NB4 (cell line): Measurements from ENCODE around the gene ZNF827.

Source experiments
- DNase-seq: peaks from one replicate; pipeline ENCODE4 v3.0.0; 2010; ENCODE audit warnings: low read depth
- H3K4me3 ChIP-seq: one replicate; pipeline ENCODE4 v1.5.1; 2011; ENCODE audit warnings: mild to moderate bottlenecking, low read depth, low read length, moderate library complexity
- MYC ChIP-seq: IDR thresholded peaks from 2 replicates; pipeline ENCODE4 v1.6.1; 2011; ENCODE audit warnings: low read depth, low read length
- POLR2A ChIP-seq: IDR thresholded peaks from 2 replicates; pipeline ENCODE4 v1.6.1; 2011; ENCODE audit warnings: mild to moderate bottlenecking; ENCODE audit not compliant: insufficient read length; ENCODE audit errors: extremely low read depth
- TF ChIP-seq, protein P1 (sequence below): IDR thresholded peaks from one replicate; pipeline ENCODE4 v1.5.1; 2012; ENCODE audit warnings: low read depth, low read length
- TF ChIP-seq, protein P2 (sequence below): IDR thresholded peaks from 2 replicates; pipeline ENCODE4 v1.6.1; 2011; ENCODE audit warnings: low read depth, low read length

ZNF827 gene

GRCh38 chr4:145722561-145722960, 216.1 kb downstream of the ZNF827 start:
- no peak overlapping the region for H3K4me3 ChIP-seq
- peak; percentile 4 for DNase-seq
- TF ChIP-seq POLR2A: no peak
- TF ChIP-seq MYC: no peak
- TF ChIP-seq, protein P1, sequence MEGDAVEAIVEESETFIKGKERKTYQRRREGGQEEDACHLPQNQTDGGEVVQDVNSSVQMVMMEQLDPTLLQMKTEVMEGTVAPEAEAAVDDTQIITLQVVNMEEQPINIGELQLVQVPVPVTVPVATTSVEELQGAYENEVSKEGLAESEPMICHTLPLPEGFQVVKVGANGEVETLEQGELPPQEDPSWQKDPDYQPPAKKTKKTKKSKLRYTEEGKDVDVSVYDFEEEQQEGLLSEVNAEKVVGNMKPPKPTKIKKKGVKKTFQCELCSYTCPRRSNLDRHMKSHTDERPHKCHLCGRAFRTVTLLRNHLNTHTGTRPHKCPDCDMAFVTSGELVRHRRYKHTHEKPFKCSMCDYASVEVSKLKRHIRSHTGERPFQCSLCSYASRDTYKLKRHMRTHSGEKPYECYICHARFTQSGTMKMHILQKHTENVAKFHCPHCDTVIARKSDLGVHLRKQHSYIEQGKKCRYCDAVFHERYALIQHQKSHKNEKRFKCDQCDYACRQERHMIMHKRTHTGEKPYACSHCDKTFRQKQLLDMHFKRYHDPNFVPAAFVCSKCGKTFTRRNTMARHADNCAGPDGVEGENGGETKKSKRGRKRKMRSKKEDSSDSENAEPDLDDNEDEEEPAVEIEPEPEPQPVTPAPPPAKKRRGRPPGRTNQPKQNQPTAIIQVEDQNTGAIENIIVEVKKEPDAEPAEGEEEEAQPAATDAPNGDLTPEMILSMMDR: no peak
- TF ChIP-seq, protein P2, sequence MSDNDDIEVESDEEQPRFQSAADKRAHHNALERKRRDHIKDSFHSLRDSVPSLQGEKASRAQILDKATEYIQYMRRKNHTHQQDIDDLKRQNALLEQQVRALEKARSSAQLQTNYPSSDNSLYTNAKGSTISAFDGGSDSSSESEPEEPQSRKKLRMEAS: no peak

- no peak for TF ChIP-seq MYC
- TF ChIP-seq POLR2A: no peak
- TF ChIP-seq, protein P1: no peak
- TF ChIP-seq, protein P2: no peak
- DNase-seq: no peak
- H3K4me3 ChIP-seq: no peak overlapping the region
Observed at GRCh38 chr4:145720656-145721055, 218.0 kb downstream of the ZNF827 start.

DNA sequence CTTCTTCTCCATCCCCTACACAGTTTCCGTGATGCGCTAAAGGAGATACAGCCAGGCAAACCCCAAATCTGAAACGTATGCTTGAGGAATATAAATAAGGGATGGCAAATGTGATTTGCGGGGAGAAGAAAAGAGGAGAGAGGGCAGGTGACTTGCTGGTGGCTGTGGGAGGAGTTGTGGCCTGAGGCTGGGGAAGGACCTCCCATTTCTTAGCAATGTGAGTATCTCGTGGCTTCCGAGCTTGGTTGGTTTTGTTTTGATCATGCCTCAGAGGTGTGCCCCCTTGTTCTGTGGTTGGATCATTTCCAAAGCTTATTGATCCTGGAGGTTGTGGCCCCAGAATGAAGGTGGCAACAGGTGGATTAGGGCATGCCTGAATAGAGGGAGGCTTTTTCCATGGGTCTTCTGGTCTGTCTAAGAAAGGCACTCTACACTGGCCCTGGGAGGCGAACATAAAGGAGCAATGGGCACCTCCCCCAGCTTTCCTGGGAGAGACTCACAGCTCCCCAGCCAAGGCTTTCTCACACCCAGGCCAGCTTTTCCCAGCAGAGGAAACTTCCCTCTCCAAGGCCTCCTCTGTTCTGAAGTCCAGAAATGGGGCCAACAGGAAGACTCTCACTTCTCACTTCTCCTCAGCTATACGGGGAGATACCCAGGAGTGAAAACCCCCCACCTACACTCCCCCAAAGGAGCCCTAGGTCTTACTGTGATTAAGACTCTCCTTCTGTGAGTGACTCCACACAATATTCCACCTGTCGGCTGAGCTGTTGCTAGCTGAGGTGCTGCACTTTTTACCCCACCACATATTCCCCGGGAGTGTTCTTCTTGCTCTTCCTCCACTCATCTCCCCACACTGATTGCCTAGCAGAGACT, 218.6 kb downstream of the ZNF827 start:
- no peak for TF ChIP-seq MYC
- TF ChIP-seq, protein P1: no peak
- TF ChIP-seq, protein P2: no peak
- TF ChIP-seq POLR2A: no peak
- H3K4me3 ChIP-seq: no peak overlapping the region
- DNase-seq: no peak

DNA sequence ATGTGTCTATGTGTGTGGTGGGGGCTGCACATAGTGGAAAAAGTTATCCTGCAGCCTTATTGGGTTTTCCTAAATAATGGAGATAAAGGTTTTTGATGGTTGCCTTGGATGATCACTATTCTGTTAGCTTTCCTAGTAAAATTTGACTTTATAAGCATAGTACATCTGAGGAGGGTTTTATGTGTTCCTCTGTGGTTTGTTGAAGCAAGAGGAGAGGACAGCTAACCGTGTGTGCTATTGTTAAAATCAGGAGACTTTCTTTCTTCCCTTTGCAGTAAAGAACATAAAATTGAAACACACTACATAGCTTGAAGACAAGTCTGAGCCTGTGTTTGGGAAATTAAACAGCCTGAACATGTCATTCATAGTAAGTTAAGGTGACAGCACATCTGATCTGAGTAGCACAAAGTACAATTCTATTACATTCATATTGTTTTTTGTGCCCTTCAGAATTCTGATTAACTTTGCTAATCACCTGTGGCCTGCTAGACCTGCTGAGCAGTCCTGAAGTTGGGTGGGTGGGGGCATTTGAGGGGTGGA, 221.9 kb downstream of the ZNF827 start:
- DNase-seq: no peak
- no peak overlapping the region for H3K4me3 ChIP-seq
- TF ChIP-seq POLR2A: no peak
- TF ChIP-seq, protein P2: no peak
- TF ChIP-seq, protein P1: no peak
- TF ChIP-seq MYC: no peak

DNA sequence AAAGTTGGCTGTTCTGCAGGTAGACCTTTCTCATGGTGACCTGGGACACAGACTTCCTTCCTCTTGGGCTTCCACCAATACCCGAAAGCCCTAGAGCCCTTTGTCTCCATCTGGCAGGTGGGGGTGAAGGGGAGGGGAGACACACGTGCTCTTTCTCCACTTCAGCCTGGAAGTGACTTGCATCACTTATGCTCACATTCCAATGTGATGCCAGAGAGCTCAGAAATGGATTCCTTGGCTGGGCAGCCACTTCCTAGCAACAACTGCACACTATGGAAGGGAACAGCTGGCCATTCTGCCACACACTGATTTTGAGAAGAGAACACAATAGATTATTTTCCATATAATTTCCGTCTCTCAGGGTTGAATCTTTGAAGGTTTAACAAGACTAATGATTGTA, 222.4 kb downstream of the ZNF827 start:
- DNase-seq: no peak
- no peak overlapping the region for H3K4me3 ChIP-seq
- TF ChIP-seq, protein P1: no peak
- TF ChIP-seq MYC (no peak), POLR2A (no peak)
- TF ChIP-seq, protein P2: no peak
